Rectal smooth muscle tissue (tissue), 1 donor: ENCODE results near the gene SPEN.
A peak's percentile ranks its signal among the peaks of the same experiment; 100 is the strongest.
"Not testable (repeated sequence)": the region's sequence is repeated elsewhere in the genome, so short reads cannot be mapped to it uniquely, and the experiment has no call there.

Experiments used
- H3K27ac ChIP-seq: one replicate; pipeline ENCODE4 v1.7.0; 2013; ENCODE audit warnings: low read depth, low read length, inconsistent platforms
- H3K27me3 ChIP-seq: one replicate; pipeline ENCODE4 v1.7.0; 2013; ENCODE audit warnings: low read length; ENCODE audit not compliant: control insufficient read depth, insufficient read depth
- H3K36me3 ChIP-seq: one replicate; pipeline ENCODE4 v1.7.0; 2013; ENCODE audit warnings: low read length; ENCODE audit not compliant: control insufficient read depth, insufficient read depth
- H3K4me1 ChIP-seq: one replicate; pipeline ENCODE4 v1.7.0; 2013; ENCODE audit warnings: low read length; ENCODE audit not compliant: control insufficient read depth, insufficient read depth
- H3K4me3 ChIP-seq: one replicate; pipeline ENCODE4 v1.7.0; 2013; ENCODE audit warnings: low read length
- H3K9ac ChIP-seq: one replicate; pipeline ENCODE4 v1.7.0; 2013; ENCODE audit warnings: low read length

SPEN gene

DNA sequence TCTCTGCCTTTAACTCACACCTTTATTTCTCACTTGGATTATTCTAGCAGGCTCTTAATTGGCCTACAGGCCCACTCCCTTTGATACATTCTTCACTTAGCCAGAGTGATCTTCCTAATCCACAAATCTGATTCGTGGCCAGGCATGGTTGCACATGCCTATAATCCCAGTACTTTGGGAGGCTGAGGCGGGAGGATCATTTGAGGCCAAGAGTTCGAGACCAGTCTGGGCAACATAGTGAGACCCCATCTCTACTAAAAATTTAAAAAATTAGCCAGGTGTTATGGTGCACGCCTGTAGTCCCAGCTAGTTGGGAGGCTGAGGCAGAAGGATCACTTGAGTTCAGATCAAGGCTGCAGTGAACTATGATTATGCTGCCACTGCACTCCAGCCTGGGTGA, 126.3 kb downstream of the SPEN start:
- H3K4me3 ChIP-seq: no peak overlapping the region
- H3K27ac ChIP-seq: no peak overlapping the region
- H3K9ac ChIP-seq: no peak overlapping the region
- no peaks in the 10 kb centered on the region for H3K27me3 ChIP-seq
- peaks cover 10% of the 10 kb centered on the region for H3K36me3 ChIP-seq
- H3K4me1 ChIP-seq: peaks cover 7% of the 10 kb centered on the region

DNA sequence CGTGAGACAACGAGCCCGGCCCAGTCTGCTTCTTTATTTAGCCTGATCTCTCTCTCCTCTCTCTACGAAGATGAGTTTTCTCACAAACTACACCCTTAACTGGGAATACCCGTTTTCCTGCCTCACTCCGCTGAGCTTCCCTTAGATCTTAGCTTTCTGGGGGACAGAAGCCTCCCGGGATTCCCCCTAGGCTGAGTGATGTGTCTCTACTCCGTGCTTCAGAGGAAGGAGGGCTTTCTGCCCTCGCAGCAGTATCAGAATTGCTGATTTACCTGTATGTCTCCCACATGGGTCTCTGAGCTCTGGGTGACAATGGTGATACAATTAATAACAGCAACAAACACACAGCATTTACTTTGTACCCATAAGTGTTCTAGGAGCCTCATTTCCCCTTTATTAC, 127.3 kb downstream of the SPEN start:
- Histone ChIP-seq H3K27me3 (no peaks in the 10 kb centered on the region), H3K27ac (no peak overlapping the region), H3K4me1 (peaks cover 7% of the 10 kb centered on the region), H3K36me3 (peaks cover 7% of the 10 kb centered on the region), H3K9ac (no peak overlapping the region), H3K4me3 (peak overlapping the region; percentile 76)

DNA sequence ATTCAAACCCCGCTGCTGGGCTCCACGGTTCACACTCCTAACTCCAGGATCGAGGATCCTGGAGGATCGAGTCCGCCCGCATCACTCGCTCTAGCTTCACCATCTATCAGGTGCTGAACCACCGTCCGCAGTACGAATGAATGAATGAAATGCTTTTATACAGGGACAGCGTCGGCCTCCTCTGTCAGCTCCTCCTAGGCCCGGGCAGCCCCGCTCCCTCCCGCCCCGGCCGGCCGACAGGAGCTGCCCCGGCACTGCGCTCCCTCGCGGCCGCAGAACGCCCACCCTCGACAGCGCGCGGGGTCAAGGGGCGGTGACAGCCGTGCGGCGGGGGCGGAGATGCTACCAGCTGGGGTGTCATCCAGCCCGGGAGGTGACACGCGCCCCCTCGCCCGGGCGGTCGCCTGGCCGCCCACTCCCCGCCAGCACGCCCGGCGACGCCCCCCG, 127.9 kb downstream of the SPEN start:
- Histone ChIP-seq H3K27ac (peak overlapping the region; percentile 79), H3K27me3 (no peaks in the 10 kb centered on the region)

DNA sequence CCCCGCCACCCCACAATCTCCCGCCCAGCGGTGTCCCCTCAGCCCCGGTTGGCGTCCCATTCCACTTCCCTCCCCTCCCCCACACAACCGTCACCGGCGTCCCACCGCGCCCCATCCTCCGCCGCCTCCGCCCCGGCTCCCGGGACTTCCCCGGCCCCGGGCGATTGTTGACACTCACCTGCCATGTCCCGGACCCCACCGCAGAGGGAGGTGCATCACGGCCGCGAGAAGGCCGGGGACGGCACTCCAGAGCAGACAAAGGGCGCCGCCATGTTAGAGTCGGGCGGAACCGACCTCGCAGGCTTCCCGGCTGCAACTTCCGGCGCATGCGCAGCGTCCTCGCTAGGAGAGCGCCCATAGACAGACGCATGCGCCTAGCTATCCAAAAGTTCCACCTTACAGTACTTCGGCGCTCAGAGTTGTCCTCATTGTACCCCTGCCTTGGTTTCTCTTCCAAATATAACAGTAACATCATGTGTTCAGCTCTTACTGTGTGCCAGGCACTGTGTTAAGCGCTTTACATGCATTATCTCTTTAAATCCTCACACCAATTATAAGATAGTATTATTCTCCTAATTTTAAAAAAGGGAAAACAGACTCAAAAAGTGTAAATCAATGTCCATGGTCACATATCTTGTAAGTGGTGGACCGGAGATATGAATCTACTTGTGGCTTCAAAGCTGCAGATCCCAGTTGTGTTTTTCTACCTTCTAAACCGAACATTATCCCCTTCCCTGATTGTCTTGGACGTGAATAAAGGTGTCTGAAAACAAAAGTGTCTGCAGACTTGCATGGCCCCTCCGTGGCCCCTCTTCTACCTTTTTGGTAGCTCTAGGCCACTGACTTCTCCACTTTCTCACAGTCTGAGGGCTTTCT, 128.5 kb downstream of the SPEN start, which contains the start of gene ZBTB17:
Gene ZBTB17, minus strand, starts transcription at position 297 of the 876 bp plus-strand sequence. CDS start 27,606 bp downstream, outside the sequence.
- peak within 1 kb of the TSS; percentile 76 for H3K4me3 ChIP-seq
- peaks cover 7% of the 10 kb centered on the region for H3K36me3 ChIP-seq
- no peak within 1 kb of the TSS for H3K9ac ChIP-seq
- no peaks in the 10 kb centered on the region for H3K27me3 ChIP-seq
- peak within 1 kb of the TSS; percentile 79 for H3K27ac ChIP-seq
- H3K4me1 ChIP-seq: peaks cover 7% of the 10 kb centered on the region

More for the DNA sequence above, 127.9 kb downstream of the SPEN start:
- Histone ChIP-seq H3K4me1 (peaks cover 7% of the 10 kb centered on the region), H3K4me3 (peak overlapping the region; percentile 76), H3K9ac (no peak overlapping the region), H3K36me3 (peaks cover 7% of the 10 kb centered on the region)

DNA sequence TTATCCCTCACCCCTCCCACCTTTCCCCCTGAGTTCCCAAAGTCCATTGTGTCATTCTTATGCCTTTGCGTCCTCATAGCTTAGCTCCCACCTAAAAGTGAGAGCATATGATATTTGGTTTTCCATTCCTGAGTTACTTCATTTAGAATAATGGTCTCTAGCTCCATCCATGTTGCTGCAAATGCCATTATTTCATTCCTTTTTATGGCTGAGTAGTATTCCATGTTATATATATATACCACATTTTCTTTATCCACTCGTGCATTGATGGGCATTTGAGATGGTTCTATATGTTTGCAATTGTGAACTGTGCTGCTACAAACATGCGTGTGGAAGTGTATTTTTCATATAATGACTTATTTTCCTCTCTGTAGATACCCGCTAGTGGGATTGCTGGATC, 130.4 kb downstream of the SPEN start:
- not testable (repeated sequence) for H3K9ac ChIP-seq, H3K4me3 ChIP-seq, H3K36me3 ChIP-seq, H3K27me3 ChIP-seq, H3K4me1 ChIP-seq, H3K27ac ChIP-seq

DNA sequence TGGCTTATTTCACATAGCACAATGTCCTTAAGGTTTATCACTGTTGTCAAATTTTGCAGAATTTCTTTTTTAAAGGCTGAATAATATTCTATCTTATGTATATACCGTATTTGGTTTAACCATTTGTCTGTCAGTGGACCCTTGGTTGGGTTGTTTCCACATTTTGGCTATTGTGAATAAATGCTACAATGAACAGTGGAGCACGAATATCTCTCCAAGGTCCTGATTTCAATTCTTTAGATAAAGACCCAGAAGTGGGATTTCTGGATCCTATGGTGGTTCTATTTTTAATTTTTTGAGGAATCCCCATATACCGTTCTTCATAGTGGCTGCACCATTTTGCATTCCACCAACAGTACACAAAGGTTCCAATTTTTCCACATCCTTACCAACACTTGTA, 134.2 kb downstream of the SPEN start:
- Histone ChIP-seq H3K4me3 (no peak overlapping the region), H3K27me3 (no peaks in the 10 kb centered on the region), H3K27ac (no peak overlapping the region), H3K9ac (no peak overlapping the region), H3K36me3 (no peaks in the 10 kb centered on the region), H3K4me1 (no peaks in the 10 kb centered on the region)

DNA sequence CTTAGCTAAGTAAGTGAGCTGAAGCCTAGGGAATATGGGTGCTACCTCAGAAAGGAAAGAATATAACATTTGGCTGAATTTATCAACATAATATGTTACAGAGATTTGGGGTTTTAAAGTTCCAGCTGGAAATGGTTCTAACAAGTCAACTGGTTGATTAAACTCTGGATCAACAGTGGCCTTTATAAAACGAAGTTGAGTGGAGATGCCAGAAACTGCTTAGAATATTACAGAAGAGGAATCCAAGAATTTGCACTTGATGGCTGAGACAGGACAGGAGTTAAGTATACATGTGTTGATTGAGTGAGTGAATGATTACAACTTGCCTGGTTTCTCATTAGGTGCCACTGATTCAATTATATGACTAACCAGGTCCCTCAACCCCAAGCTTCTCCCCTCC, 135.8 kb downstream of the SPEN start:
- Histone ChIP-seq H3K27me3 (no peaks in the 10 kb centered on the region), H3K27ac (no peak overlapping the region), H3K4me3 (no peak overlapping the region), H3K36me3 (no peaks in the 10 kb centered on the region), H3K9ac (no peak overlapping the region), H3K4me1 (no peaks in the 10 kb centered on the region)

DNA sequence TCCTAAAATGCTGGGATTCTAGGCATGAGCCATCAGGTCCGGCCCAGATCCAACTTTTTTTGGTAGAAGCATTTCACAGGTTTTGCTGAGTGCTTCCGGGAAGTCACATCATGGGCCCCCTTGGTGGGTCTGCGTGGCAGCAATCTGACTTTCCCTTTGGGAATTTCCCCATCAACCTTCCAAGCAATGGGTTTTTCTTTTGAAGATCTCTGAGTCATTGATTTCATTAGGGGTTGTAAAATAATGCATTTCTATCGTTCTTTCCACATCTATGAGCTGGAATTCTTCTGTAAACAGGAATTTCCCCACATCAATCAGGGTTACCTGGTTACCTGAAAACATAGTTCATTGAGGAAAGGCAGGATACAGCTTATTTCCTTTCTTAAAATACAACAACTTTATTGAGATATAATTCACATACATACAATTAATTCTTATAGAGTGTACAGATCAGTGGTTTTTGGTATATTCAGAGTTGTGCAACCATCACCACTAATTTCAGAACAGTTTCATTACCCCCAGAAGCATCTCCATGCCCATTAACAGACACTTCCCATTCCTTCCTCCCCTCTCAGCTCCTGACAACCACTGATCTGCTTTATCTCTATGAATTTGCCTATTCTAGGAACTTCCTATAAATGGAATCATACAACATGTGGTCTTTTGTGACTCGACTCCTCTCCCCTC, 138.2 kb downstream of the SPEN start:
- H3K27me3 ChIP-seq: no peaks in the 10 kb centered on the region
- H3K4me1 ChIP-seq: no peaks in the 10 kb centered on the region
- no peak overlapping the region for H3K4me3 ChIP-seq
- H3K9ac ChIP-seq: no peak overlapping the region
- no peak overlapping the region for H3K27ac ChIP-seq
- H3K36me3 ChIP-seq: no peaks in the 10 kb centered on the region

DNA sequence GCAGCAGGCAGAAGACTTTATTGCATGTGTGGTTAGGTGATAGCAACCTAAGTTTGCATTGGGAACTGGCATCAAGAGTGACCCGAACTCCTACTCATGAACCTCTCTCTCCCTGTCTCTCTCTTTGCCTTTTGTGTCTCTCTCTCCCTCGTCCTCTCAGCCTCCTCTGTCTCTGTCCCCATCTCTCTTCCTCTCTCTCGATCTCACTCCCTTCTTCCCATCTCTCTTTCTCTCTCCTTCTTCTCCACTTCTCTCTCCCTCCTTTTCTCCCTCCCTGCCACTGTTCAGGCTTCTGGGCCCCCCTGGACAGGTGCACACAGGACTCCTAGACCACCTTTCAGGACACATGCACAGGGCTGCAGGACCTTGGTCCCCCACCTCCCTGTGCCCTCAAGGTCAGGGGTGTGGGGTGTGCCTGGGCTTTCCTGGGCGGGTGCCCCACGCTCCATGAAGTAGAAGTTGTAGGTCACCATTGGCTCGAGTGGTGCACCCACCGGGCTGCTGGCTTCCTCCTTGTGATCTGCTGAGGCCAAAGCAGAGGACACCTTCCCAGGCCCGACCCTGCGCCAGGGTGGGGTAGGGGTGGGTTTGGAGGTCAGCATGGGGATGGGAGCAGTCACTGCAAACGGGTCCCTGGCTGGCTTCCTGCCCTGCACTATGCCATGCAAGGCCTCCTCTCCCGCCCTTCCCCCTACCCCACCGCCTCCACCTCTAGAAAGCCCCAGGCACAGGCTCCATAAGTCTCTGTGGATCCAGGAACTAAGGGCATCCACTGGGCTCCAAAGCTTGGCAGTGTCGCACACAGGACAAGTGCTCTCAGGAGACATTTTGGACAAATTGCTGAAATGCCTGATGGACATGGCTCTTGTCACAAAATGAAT, 141.6 kb downstream of the SPEN start:
- H3K9ac ChIP-seq: no peak overlapping the region
- H3K36me3 ChIP-seq: no peaks in the 10 kb centered on the region
- no peak overlapping the region for H3K4me3 ChIP-seq
- no peaks in the 10 kb centered on the region for H3K27me3 ChIP-seq
- no peak overlapping the region for H3K27ac ChIP-seq
- H3K4me1 ChIP-seq: no peaks in the 10 kb centered on the region

DNA sequence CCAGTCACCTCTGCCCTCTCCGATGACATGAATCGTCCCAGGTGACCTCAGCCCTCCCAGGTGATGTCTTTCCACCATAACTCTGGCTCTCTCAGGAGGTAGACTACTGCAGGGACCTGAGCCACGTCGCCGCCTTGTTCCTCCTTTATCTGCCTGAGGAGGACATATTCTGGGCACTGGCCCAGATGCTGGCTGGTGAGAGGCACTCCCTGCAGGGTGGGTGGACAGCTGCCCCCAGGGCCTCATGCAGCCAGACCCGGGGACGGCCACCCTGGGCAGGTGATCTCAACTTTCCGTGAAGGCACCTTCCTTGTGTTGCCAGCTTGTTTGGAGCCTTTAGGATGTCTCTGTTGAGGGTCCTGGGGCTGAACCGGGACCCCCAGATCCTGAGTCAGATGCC, 142.3 kb downstream of the SPEN start:
- no peak overlapping the region for H3K27ac ChIP-seq
- H3K9ac ChIP-seq: no peak overlapping the region
- H3K27me3 ChIP-seq: no peaks in the 10 kb centered on the region

More for the DNA sequence above, 142.3 kb downstream of the SPEN start:
- H3K4me3 ChIP-seq: no peak overlapping the region
- H3K36me3 ChIP-seq: no peaks in the 10 kb centered on the region
- no peaks in the 10 kb centered on the region for H3K4me1 ChIP-seq
